Measurements from ENCODE around the gene PDIK1L. TPM values are rescaled to one million over a fixed set of nuclear protein-coding genes. Genes with fewer than 3 reads are reported as not detected.
A peak's percentile ranks its signal among the peaks of the same experiment; 100 is the strongest.

PDIK1L gene
- total and polyA plus RNA-seq, 2 donors (not counting 3 experiments of a cell fraction or from before 2014, with no cell fraction given): 1.6 to 5.6 TPM

DNA sequence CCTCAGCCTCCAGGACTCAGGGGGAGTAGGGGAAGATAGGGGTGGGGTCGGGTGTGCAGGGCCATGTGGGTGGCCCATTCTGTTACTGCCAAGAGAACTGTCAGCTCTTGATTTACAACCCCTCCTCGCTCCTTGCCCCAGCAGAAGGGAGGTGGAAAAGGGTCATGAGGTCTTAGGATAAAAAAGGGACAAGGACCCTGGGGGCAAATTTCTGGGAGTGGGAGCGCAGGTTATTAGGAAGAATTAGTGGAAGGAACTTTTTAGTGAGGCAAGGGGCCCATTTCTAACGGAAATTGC, 48.1 kb downstream of the PDIK1L start:
- ChIA-PET POLR2A (no interaction called here), CTCF (interaction anchor here (1.6 to 2.5 kb wide), 2 partner anchors 15 to 57 kb away, joined by 3 to 8 read pairs; no protein-coding TSS in a partner anchor)
- no TSS peak for BruUV-seq (replicated peaks)
- TF ChIP-seq MYC (IDR thresholded peaks at IDR 0.05; ENCODE audit: low read depth, low read length) (no peak), POLR2A (IDR thresholded peaks at IDR 0.05; ENCODE audit: low read depth, low read length) (no peak), GATA2 (IDR thresholded peaks at IDR 0.05; ENCODE audit: insufficient read depth, insufficient read length, low read depth, low read length) (no peak), POLR2AphosphoS5 (IDR thresholded peaks at IDR 0.05; ENCODE audit: insufficient read depth, low read depth, low read length) (no peak), EZH2 (IDR thresholded peaks at IDR 0.05; ENCODE audit: borderline replicate concordance, low read depth, low read length, severe bottlenecking) (no peak), FOS (IDR thresholded peaks at IDR 0.05; ENCODE audit: borderline replicate concordance, insufficient read depth, low read length) (no peak), JUN (IDR thresholded peaks at IDR 0.05; ENCODE audit: borderline replicate concordance, insufficient read depth, insufficient read length, low read depth) (no peak)
- TF ChIP-seq, protein P1, sequence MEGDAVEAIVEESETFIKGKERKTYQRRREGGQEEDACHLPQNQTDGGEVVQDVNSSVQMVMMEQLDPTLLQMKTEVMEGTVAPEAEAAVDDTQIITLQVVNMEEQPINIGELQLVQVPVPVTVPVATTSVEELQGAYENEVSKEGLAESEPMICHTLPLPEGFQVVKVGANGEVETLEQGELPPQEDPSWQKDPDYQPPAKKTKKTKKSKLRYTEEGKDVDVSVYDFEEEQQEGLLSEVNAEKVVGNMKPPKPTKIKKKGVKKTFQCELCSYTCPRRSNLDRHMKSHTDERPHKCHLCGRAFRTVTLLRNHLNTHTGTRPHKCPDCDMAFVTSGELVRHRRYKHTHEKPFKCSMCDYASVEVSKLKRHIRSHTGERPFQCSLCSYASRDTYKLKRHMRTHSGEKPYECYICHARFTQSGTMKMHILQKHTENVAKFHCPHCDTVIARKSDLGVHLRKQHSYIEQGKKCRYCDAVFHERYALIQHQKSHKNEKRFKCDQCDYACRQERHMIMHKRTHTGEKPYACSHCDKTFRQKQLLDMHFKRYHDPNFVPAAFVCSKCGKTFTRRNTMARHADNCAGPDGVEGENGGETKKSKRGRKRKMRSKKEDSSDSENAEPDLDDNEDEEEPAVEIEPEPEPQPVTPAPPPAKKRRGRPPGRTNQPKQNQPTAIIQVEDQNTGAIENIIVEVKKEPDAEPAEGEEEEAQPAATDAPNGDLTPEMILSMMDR (IDR thresholded peaks at IDR 0.05; ENCODE audit: extremely low read depth in 1 of 2, insufficient read depth in 1 of 2, low read depth in 1 of 2, low read length in 2 of 2): no peak
- TF ChIP-seq, protein P2, sequence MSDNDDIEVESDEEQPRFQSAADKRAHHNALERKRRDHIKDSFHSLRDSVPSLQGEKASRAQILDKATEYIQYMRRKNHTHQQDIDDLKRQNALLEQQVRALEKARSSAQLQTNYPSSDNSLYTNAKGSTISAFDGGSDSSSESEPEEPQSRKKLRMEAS (IDR thresholded peaks at IDR 0.05; ENCODE audit: insufficient read depth, insufficient read length): no peak
- H3K4me3 ChIP-seq (replicated peaks in 1 of 3; ENCODE audit: insufficient read depth in 1 of 3, low read depth in 1 of 3, low read length in 3 of 3): peak overlapping the region in 2 of 3 experiments; percentile 31 to 45
- intact Hi-C loops (cut with micrococcal nuclease): loop anchor here (2.0 to 10.0 kb wide), 2 partner anchors 55 to 255 kb away; partner anchors contain the start of gene STMN1
- DNase-seq (ENCODE audit: low read depth, low spot score) (no peak), FAIRE-seq (no peak)
- no peaks in the 10 kb centered on the region for H3K9me3 ChIP-seq (replicated peaks; ENCODE audit: control insufficient read depth, insufficient read depth, low read length)
- H3K4me2 ChIP-seq (ENCODE audit: insufficient read depth, low read length): peak overlapping the region; percentile 16
- H3K4me1 ChIP-seq (ENCODE audit: control insufficient read depth, extremely low read depth, insufficient read depth, low read length): peaks cover 52% of the 10 kb centered on the region
- no peaks in the 10 kb centered on the region for H3K27me3 ChIP-seq (ENCODE audit: control insufficient read depth in 2 of 2, insufficient read depth in 2 of 2, low read length in 2 of 2)
- H3K9me1 ChIP-seq (replicated peaks; ENCODE audit: control insufficient read depth, extremely low read depth, insufficient read depth, low read length): no peaks in the 10 kb centered on the region
- no peaks in the 10 kb centered on the region for H4K20me1 ChIP-seq (replicated peaks; ENCODE audit: control insufficient read depth, extremely low read depth, insufficient read depth, low read length)
- no peak overlapping the region for H3K27ac ChIP-seq (ENCODE audit: insufficient read depth, low read depth, low read length)
- dilution Hi-C loops (cut with MboI; ENCODE audit: extremely low pct_ligation_motif_present, low sequenced_read_pairs): no loop called here
- no peak overlapping the region for H2AFZ ChIP-seq (ENCODE audit: low read depth, low read length)
- no peaks in the 10 kb centered on the region for H3K79me2 ChIP-seq (ENCODE audit: control insufficient read depth, insufficient read depth, low read length)
- H3K36me3 ChIP-seq (ENCODE audit: control insufficient read depth in 2 of 2, extremely low read depth in 1 of 2, insufficient read depth in 2 of 2, low read length in 2 of 2): peaks cover 0 to 4% of the 10 kb centered on the region in 2 experiments
- no peak overlapping the region for H3K9ac ChIP-seq (replicated peaks; ENCODE audit: extremely low read depth, insufficient read depth, low read length)
